Measurements from ENCODE around the gene MTREX. TPM values are rescaled to one million over a fixed set of nuclear protein-coding genes. Genes with fewer than 3 reads are reported as not detected.

Gene MTREX
- total RNA-seq, 4 donors from 2014 or later = 57.2 to 124 (median 61.5) TPM

- TF ChIP-seq CTCF (IDR thresholded peaks at IDR 0.05) (no peak), POLR2A (IDR thresholded peaks at IDR 0.05) (no peak)
- no peak for DNase-seq
- Histone ChIP-seq H3K36me3 (peaks cover 0 to 19% (median 0%) of the 10 kb centered on the region in 3 donors), H3K4me3 (no peak overlapping the region), H3K4me1 (peaks cover 0 to 14% (median 0%) of the 10 kb centered on the region in 4 donors), H3K9me3 (no peaks in the 10 kb centered on the region), H3K27ac (no peak overlapping the region), H3K27me3 (no peaks in the 10 kb centered on the region)
Measured at GRCh38 chr5:55472642-55473041, 164.9 kb downstream of the MTREX start.

Other genes starting within 250 kb of the MTREX start
- 10 to 100 TPM in 1 of 4 donors, 1 to 10 TPM in 2, not detected in 1; 2.2 to 13.8 (median 7.2) TPM for gene GZMA, start 205.3 kb upstream of the MTREX start, total RNA-seq
- gene GPX8, start 147.8 kb upstream of the MTREX start, total RNA-seq = 1 to 10 TPM in 3 of 4 donors, under 1 TPM in 1; 0.88 to 5.8 (median 1.3) TPM
- not detected for gene CDC20B, start 134.8 kb upstream of the MTREX start, total RNA-seq
- not detected for gene MCIDAS, start 80.7 kb upstream of the MTREX start, total RNA-seq
- gene CCNO, start 74.4 kb upstream of the MTREX start, total RNA-seq = 1 to 10 TPM in 2 of 4 donors, under 1 TPM in 1, not detected in 1; 0.95 to 3.1 (median 2.5) TPM
- gene DHX29, start 295 bp upstream of the MTREX start, total RNA-seq = 10 to 100 TPM; 16.0 to 26.4 (median 20.9) TPM
- 100 to 1,000 TPM in 2 of 4 donors, 10 to 100 TPM in 2; 60.2 to 190 (median 115) TPM for gene PLPP1, start 227.0 kb downstream of the MTREX start, total RNA-seq

All from Peyer's patch (tissue), 4 donors.